NCI-H2029 treated with DMSO at 0.1 percent for 48 hours (cell line): ENCODE results near the gene FAM53B.

ENCODE experiments used
- DNase-seq: peaks from one replicate; lab custom pipeline; 2025; lab: John Stamatoyannopoulos, UW

Gene FAM53B

GRCh38 chr10:124696446-124697392 is 47.5 kb downstream of the FAM53B start:
- no peak for DNase-seq

- peak; percentile 23 for DNase-seq
Observed at GRCh38 chr10:124695259-124695658, 48.9 kb downstream of the FAM53B start.

GRCh38 chr10:124694481-124695220 is 49.5 kb downstream of the FAM53B start:
- no peak for DNase-seq

GRCh38 chr10:124693801-124694416 is 50.3 kb downstream of the FAM53B start:
- DNase-seq, result no peak

- DNase-seq, result peak; percentile 56
Observed at GRCh38 chr10:124693396-124693795, 50.8 kb downstream of the FAM53B start.

- no peak for DNase-seq
Observed at GRCh38 chr10:124692100-124692446, 52.1 kb downstream of the FAM53B start.

- no peak for DNase-seq
Observed at GRCh38 chr10:124691421-124692099, 52.6 kb downstream of the FAM53B start.

GRCh38 chr10:124691002-124691401 is 53.2 kb downstream of the FAM53B start:
- DNase-seq, result no peak

- no peak for DNase-seq
Observed at GRCh38 chr10:124689911-124690498, 54.2 kb downstream of the FAM53B start.

- no peak for DNase-seq
Observed at GRCh38 chr10:124688889-124689670, 55.1 kb downstream of the FAM53B start.

- no peak for DNase-seq
Observed at GRCh38 chr10:124688386-124688785, 55.8 kb downstream of the FAM53B start.

GRCh38 chr10:124686707-124687376 is 57.3 kb downstream of the FAM53B start:
- DNase-seq, result no peak

GRCh38 chr10:124685261-124685660 is 58.9 kb downstream of the FAM53B start:
- DNase-seq, result no peak

GRCh38 chr10:124683814-124684213 is 60.4 kb downstream of the FAM53B start:
- DNase-seq, result no peak

- no peak for DNase-seq
Observed at GRCh38 chr10:124681626-124682552, 62.3 kb downstream of the FAM53B start.

GRCh38 chr10:124681091-124681490 is 63.1 kb downstream of the FAM53B start:
- DNase-seq, result no peak

GRCh38 chr10:124680675-124681074 is 63.5 kb downstream of the FAM53B start:
- DNase-seq, result no peak

GRCh38 chr10:124679401-124679800 is 64.8 kb downstream of the FAM53B start:
- DNase-seq, result no peak

- no peak for DNase-seq
Observed at GRCh38 chr10:124678557-124679240, 65.5 kb downstream of the FAM53B start.
